ENCODE measurements around the gene TEKT5.

Gene TEKT5

DNA sequence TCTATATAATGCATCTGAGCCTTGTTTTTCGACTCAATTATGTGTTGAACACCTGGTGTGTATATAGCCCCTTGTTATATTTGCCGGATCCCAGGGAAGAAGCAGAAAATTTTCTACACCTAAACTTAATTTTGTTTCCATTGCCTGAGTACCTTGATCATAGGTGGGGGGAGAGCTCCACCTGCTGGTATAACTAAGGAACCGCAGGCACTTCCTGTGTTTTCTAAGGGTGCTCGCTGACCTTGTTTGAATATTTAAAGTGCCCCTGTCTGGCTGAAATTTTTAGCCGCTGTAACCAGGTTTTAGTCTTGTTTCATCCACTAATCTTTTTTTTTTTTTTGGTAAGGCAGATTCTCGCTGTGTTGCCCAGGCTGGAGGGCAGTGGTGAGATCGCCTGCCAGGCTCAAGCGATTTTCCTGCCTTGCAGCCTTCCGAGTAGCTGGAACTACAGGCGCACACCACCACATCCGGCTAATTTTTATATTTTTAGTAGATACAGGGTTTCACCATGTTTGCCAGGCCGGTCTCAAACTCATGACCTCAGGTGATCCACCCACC lies 42.4 kb upstream of the TEKT5 start:
- no peak overlapping the region for H3K4me2 ChIP-seq (ENCODE audit: insufficient read depth, low read length, poor library complexity, severe bottlenecking)
- H3K27ac ChIP-seq (replicated peaks; ENCODE audit: low read length): no peak overlapping the region
- no peak overlapping the region for H2BK120ac ChIP-seq (ENCODE audit: low read depth, low read length)
- H3K9me3 ChIP-seq (replicated peaks in 1 of 2; ENCODE audit: control insufficient read depth in 2 of 2, insufficient read depth in 1 of 2, low read depth in 1 of 2, low read length in 2 of 2): no peaks in the 10 kb centered on the region
- H2BK12ac ChIP-seq (ENCODE audit: low read length): no peak overlapping the region
- peak; percentile 69 for DNase-seq (ENCODE audit: low spot score)
- no peak overlapping the region for H2BK15ac ChIP-seq (ENCODE audit: low read length)
- H4K91ac ChIP-seq (ENCODE audit: low read depth, low read length, poor library complexity): no peak overlapping the region
- H3K23ac ChIP-seq (ENCODE audit: low read depth, low read length, poor library complexity): no peak overlapping the region
- no peak overlapping the region for H3K14ac ChIP-seq (ENCODE audit: low read length)
- H3K4me3 ChIP-seq (ENCODE audit: low read length in 2 of 2): no peak overlapping the region
- H3K4ac ChIP-seq (ENCODE audit: low read length): no peak overlapping the region
- H2AK5ac ChIP-seq (ENCODE audit: low read depth, low read length): no peak overlapping the region
- H4K8ac ChIP-seq (ENCODE audit: low read depth, low read length): no peak overlapping the region
- no peaks in the 10 kb centered on the region for H3K36me3 ChIP-seq (replicated peaks in 1 of 2; ENCODE audit: control insufficient read depth in 2 of 2, insufficient read depth in 2 of 2, low read length in 2 of 2)
- no peaks in the 10 kb centered on the region for H3K4me1 ChIP-seq (ENCODE audit: control insufficient read depth in 2 of 2, insufficient read depth in 1 of 2, low read depth in 1 of 2, low read length in 2 of 2)
- H3K79me1 ChIP-seq (ENCODE audit: low read depth, low read length): no peaks in the 10 kb centered on the region
- no peak overlapping the region for H2BK5ac ChIP-seq (ENCODE audit: low read length)
- no peak overlapping the region for H3K18ac ChIP-seq (ENCODE audit: low read length)
- no CpG with 5 or more reads among the region's 12 CpGs for WGBS, 2 donors (ENCODE audit: extremely low coverage in 2 of 2, insufficient read length in 2 of 2, insufficient replicate concordance in 1 of 2)
- no peaks in the 10 kb centered on the region for H3K27me3 ChIP-seq (ENCODE audit: control insufficient read depth in 3 of 3, insufficient read depth in 3 of 3, low read depth in 1 of 3, low read length in 3 of 3)
- no peak overlapping the region for H3K9ac ChIP-seq (ENCODE audit: low read depth, low read length, poor library complexity)
- H2AFZ ChIP-seq (ENCODE audit: low read length): peak overlapping the region; percentile 82

DNA sequence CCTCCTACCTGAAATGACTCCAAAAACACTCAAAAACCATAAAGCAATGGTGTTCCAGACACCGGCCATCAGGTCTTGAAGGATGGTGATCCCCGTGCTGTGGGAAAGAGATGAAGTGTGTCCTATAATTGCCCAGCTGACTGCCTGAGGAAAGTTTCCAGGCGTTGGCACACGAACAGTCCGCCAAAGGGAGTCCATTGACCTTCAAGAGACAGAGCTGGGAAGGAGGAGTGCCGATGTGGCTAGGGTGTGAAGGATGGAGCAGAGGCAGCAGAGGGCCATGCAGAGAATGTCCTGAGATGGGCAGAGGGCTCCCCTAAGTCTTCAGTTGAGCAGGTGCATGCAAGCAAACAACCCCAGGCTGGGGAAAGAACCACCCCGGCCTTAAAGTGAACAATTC lies 37.1 kb upstream of the TEKT5 start:
- Histone ChIP-seq H3K23ac (ENCODE audit: low read depth, low read length, poor library complexity) (no peak overlapping the region), H2BK12ac (ENCODE audit: low read length) (no peak overlapping the region), H3K14ac (ENCODE audit: low read length) (no peak overlapping the region), H3K9me3 (replicated peaks in 1 of 2; ENCODE audit: control insufficient read depth in 2 of 2, insufficient read depth in 1 of 2, low read depth in 1 of 2, low read length in 2 of 2) (peaks cover 0 to 3% of the 10 kb centered on the region in 2 donors), H3K4me1 (ENCODE audit: control insufficient read depth in 2 of 2, insufficient read depth in 1 of 2, low read depth in 1 of 2, low read length in 2 of 2) (no peaks in the 10 kb centered on the region), H3K27ac (replicated peaks; ENCODE audit: low read length) (no peak overlapping the region), H3K79me1 (ENCODE audit: low read depth, low read length) (no peaks in the 10 kb centered on the region), H3K4me2 (ENCODE audit: insufficient read depth, low read length, poor library complexity, severe bottlenecking) (no peak overlapping the region), H4K8ac (ENCODE audit: low read depth, low read length) (no peak overlapping the region), H2BK120ac (ENCODE audit: low read depth, low read length) (no peak overlapping the region), H2AK5ac (ENCODE audit: low read depth, low read length) (no peak overlapping the region), H3K27me3 (ENCODE audit: control insufficient read depth in 3 of 3, insufficient read depth in 3 of 3, low read depth in 1 of 3, low read length in 3 of 3) (no peaks in the 10 kb centered on the region), H2BK5ac (ENCODE audit: low read length) (no peak overlapping the region), H3K36me3 (replicated peaks in 1 of 2; ENCODE audit: control insufficient read depth in 2 of 2, insufficient read depth in 2 of 2, low read length in 2 of 2) (no peaks in the 10 kb centered on the region), H2BK15ac (ENCODE audit: low read length) (no peak overlapping the region), H3K4ac (ENCODE audit: low read length) (no peak overlapping the region), H4K91ac (ENCODE audit: low read depth, low read length, poor library complexity) (no peak overlapping the region), H3K9ac (ENCODE audit: low read depth, low read length, poor library complexity) (no peak overlapping the region), H3K4me3 (ENCODE audit: low read length in 2 of 2) (peak overlapping the region in 1 of 2 donors; percentile 65), H3K18ac (ENCODE audit: low read length) (no peak overlapping the region), H2AFZ (ENCODE audit: low read length) (no peak overlapping the region)
- DNase-seq (ENCODE audit: low spot score): no peak
- no CpG with 5 or more reads among the region's 7 CpGs for WGBS, 2 donors (ENCODE audit: extremely low coverage in 2 of 2, insufficient read length in 2 of 2, insufficient replicate concordance in 1 of 2)

DNA sequence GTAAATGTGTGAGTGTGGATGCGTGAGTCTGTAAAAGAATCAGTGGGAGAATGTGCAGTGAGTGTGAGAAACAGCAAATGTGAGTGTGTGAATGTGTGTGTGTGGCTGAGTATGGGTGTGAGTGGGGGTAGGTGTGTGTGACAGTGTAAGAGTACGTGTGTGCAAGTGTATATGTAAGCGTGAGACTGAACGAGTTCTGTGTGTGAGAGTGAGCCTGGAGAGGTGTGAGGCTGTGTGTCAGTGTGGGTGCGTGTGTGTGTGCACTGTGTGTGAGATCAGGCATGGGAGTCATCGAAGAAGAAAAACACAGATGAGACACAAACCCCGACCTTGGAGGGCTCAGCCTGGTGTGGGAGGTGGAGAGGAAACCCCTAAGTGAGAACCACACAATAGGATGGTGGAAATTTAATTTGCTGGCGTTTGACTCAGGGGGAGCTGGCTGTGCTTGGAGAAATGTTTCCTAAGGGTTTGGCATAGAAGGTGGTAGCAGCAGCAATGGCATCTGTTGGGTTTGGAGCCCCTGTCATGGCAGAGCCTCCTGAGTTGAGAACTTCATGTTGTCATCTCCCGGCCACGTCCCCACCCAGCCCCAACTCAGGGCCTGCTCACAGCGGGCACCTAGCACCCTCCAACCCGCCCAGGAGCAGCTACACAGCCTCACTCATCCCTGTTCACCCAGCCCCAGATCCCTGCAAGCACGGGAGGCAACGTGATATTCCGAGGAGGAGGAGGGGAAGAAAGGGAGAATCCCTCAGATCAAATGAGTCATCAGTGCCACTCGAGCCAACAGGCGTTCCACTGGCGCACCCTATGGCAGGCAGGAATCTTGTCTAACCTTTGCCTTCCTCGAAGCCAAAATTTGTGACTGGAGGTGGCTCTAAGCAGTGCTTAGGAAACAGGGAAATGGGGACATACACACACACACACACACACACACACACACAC lies 34.6 kb upstream of the TEKT5 start:
- no peak overlapping the region for H3K4me2 ChIP-seq (ENCODE audit: insufficient read depth, low read length, poor library complexity, severe bottlenecking)
- no peak overlapping the region for H4K91ac ChIP-seq (ENCODE audit: low read depth, low read length, poor library complexity)
- 100% methylated on average over 1 of the region's 19 CpGs; no CpG with 5 or more reads in 1 of the 2 donors for WGBS, 2 donors (ENCODE audit: extremely low coverage in 2 of 2, insufficient read length in 2 of 2, insufficient replicate concordance in 1 of 2)
- no peak overlapping the region for H2BK12ac ChIP-seq (ENCODE audit: low read length)
- H3K36me3 ChIP-seq (replicated peaks in 1 of 2; ENCODE audit: control insufficient read depth in 2 of 2, insufficient read depth in 2 of 2, low read length in 2 of 2): no peaks in the 10 kb centered on the region
- H3K9me3 ChIP-seq (replicated peaks in 1 of 2; ENCODE audit: control insufficient read depth in 2 of 2, insufficient read depth in 1 of 2, low read depth in 1 of 2, low read length in 2 of 2): peaks cover 0 to 3% of the 10 kb centered on the region in 2 donors
- no peak overlapping the region for H4K8ac ChIP-seq (ENCODE audit: low read depth, low read length)
- H3K79me1 ChIP-seq (ENCODE audit: low read depth, low read length): no peaks in the 10 kb centered on the region
- H2AFZ ChIP-seq (ENCODE audit: low read length): no peak overlapping the region
- no peaks in the 10 kb centered on the region for H3K4me1 ChIP-seq (ENCODE audit: control insufficient read depth in 2 of 2, insufficient read depth in 1 of 2, low read depth in 1 of 2, low read length in 2 of 2)
- no peak overlapping the region for H2BK15ac ChIP-seq (ENCODE audit: low read length)
- no peak overlapping the region for H3K4me3 ChIP-seq (ENCODE audit: low read length in 2 of 2)
- no peak overlapping the region for H3K27ac ChIP-seq (replicated peaks; ENCODE audit: low read length)
- H3K23ac ChIP-seq (ENCODE audit: low read depth, low read length, poor library complexity): peak overlapping the region; percentile 0
- H2BK120ac ChIP-seq (ENCODE audit: low read depth, low read length): no peak overlapping the region
- no peak overlapping the region for H3K14ac ChIP-seq (ENCODE audit: low read length)
- no peak overlapping the region for H2BK5ac ChIP-seq (ENCODE audit: low read length)
- peak overlapping the region; percentile 52 for H3K18ac ChIP-seq (ENCODE audit: low read length)
- no peak overlapping the region for H2AK5ac ChIP-seq (ENCODE audit: low read depth, low read length)
- no peak for DNase-seq (ENCODE audit: low spot score)
- H3K9ac ChIP-seq (ENCODE audit: low read depth, low read length, poor library complexity): no peak overlapping the region
- H3K4ac ChIP-seq (ENCODE audit: low read length): no peak overlapping the region
- peaks cover 0 to 2% (median 0%) of the 10 kb centered on the region in 3 experiments for H3K27me3 ChIP-seq (ENCODE audit: control insufficient read depth in 3 of 3, insufficient read depth in 3 of 3, low read depth in 1 of 3, low read length in 3 of 3)
